Stomach smooth muscle (tissue), 2 donors: ENCODE data around the gene GOSR2.

Source experiments
- H3K27ac ChIP-seq: one replicate; pipeline ENCODE4 v1.7.0; 2013; ENCODE audit warnings: mild to moderate bottlenecking, low read length, inconsistent platforms
- H3K27me3 ChIP-seq, 2 donors: one replicate each; pipeline ENCODE4 v1.7.0; 2013; ENCODE audit warnings: low read length in 2 of 2; ENCODE audit not compliant: insufficient read depth in 2 of 2, control insufficient read depth in 1 of 2
- H3K36me3 ChIP-seq, 2 donors: one replicate each; pipeline ENCODE4 v1.7.0; 2013; ENCODE audit warnings: low read length in 2 of 2; ENCODE audit not compliant: control insufficient read depth in 2 of 2, insufficient read depth in 2 of 2
- H3K4me1 ChIP-seq: one replicate; pipeline ENCODE4 v1.7.0; 2013; ENCODE audit warnings: low read length; ENCODE audit not compliant: control insufficient read depth, insufficient read depth
- H3K4me3 ChIP-seq, 2 donors: one replicate each; pipeline ENCODE4 v1.7.0; 2013; ENCODE audit warnings: low read length in 2 of 2
- H3K9ac ChIP-seq, 2 donors: one replicate each; pipeline ENCODE4 v1.7.0; 2013; ENCODE audit warnings: low read length in 2 of 2, mild to moderate bottlenecking in 1 of 2
- H3K9me3 ChIP-seq, 2 donors: one replicate each; pipeline ENCODE4 v1.7.0; 2013; ENCODE audit warnings: low read length in 2 of 2; ENCODE audit not compliant: control insufficient read depth in 2 of 2
- donor health status: healthy.
- donor health status: Pancreatic carcinoma.

GOSR2 gene

DNA sequence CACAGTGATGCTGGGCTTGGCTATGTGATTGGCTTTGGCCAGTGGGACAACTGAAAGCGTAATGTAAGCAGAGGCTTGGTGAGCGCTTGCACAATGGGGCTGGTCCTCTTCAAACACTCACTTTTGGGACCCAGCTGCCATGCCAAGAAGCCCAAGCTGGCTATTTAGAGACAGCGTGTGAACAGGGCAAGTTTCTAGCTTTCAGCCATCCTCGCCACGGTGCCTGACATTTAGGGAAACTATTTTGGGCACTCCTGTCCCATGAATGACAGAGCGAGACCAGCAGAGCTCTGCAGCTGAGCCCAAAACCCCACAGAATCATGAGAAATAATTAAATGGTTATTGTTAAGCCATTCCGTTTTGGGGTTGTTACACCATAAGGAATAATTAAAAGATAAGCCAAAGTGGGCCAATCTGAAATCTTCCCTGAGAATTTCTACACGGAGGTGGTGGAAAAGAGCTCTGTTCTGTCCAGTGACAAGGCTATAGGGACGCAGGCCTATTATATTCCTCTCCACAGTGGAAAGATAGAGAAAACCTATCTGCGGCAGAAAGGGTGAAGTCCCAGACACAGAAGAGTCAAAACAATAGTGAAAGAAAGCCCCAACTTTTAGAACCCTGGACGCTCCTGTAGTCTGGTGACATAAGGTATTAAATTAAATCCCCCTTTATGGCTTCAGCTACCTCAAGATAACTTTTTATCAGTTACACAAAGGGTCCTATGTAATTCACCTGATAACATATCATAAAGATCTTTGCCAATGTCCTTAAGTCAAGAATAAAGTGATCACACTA, 66.9 kb downstream of the GOSR2 start:
- no peaks in the 10 kb centered on the region for H3K36me3 ChIP-seq
- no peak overlapping the region for H3K4me3 ChIP-seq
- no peaks in the 10 kb centered on the region for H3K9me3 ChIP-seq
- H3K27ac ChIP-seq = no peak overlapping the region
- H3K9ac ChIP-seq = no peak overlapping the region
- no peaks in the 10 kb centered on the region for H3K4me1 ChIP-seq
- peaks cover 0 to 4% of the 10 kb centered on the region in 2 donors for H3K27me3 ChIP-seq

DNA sequence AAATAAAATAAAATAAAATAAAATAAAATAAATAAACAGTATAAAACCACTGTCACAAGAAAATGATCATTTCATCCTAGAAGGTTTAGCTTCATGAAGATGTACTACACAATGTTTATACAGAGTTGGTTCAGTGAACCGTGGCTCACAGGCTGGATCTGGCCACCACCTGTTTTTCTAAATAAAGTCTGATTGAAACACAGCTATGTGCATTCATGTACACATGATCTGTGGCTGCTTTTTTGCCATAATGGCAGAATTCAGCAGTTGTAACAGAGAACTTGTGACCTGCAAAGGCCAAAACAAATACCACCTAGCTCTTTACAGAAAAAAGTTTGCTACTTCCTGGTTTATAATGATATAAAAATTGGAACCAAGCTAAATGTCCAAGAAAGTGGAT, 68.7 kb downstream of the GOSR2 start:
- no peak overlapping the region for H3K27ac ChIP-seq

More for the DNA sequence above, 68.7 kb downstream of the GOSR2 start:
- Histone ChIP-seq H3K9ac (no peak overlapping the region), H3K36me3 (no peaks in the 10 kb centered on the region), H3K4me1 (no peaks in the 10 kb centered on the region), H3K9me3 (no peaks in the 10 kb centered on the region), H3K27me3 (peaks cover 0 to 4% of the 10 kb centered on the region in 2 donors), H3K4me3 (no peak overlapping the region)
